ENCODE data around the gene PRKAR1B.

GRCh38 chr7:659306-659847 is 67.7 kb downstream of the PRKAR1B start:
- TF ChIP-seq GATA2 (IDR thresholded peaks at IDR 0.05; ENCODE audit: low read depth, low read length) (no peak), GATA3 (IDR thresholded peaks at IDR 0.05; ENCODE audit: low read depth, low read length) (no peak)

Data from SH-SY5Y (cell line).